GM19468 (cell line): ENCODE measurements around the gene NCOA6.

Experiments
- ATAC-seq: cut with Tn5 transposase; IDR thresholded peaks from one replicate; pipeline ENCODE4 v1.9.1; 2021; ENCODE audit warnings: mild to moderate bottlenecking, moderate library complexity, moderate number of reproducible peaks; ENCODE audit not compliant: unreplicated experiment; ENCODE audit errors: extremely low read depth

NCOA6 gene

DNA sequence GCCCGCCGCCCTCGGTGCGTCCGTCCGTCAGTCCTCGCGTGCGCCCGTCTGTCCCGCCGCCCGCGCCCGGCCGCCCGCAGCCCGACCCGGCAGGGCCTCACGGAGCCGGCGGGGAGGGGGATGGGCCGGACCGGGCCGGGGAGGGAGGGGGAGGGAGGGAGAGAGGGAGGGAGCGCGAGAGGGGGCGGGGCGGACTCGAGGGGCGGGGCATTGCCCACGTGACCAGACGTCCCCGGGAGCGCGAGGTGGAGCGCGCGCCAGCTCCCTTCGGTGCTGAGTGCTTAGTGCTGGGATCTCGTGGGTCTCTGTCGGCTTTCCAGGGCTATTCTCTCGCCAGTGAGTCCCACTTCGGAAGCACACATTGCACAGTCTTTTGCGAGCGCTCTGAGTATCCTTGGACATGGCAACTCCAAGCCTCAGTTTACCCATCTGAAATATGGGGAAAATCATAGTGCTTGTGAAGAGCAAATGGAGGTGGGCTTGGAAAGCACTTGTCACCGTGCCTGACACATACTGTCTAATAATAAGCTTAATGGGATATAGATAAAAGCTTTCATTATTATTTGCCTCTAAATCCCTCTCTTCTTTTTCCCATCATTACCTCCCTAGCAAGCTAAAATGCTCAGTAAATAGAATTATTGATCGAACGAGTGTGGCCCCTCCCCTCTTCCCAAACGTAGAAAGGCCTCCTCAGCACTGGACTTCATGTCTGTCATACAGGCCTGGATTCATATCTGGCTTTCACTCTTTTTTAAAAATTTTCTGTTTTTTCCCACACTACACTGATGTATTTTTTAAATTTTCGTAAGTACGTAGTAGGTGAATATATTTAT, at the start of gene NCOA6:
Gene NCOA6 (minus strand): TSS at position 122 of the 833 bp plus-strand sequence. CDS start 43,296 bp downstream, outside the sequence.
- no peak for ATAC-seq

DNA sequence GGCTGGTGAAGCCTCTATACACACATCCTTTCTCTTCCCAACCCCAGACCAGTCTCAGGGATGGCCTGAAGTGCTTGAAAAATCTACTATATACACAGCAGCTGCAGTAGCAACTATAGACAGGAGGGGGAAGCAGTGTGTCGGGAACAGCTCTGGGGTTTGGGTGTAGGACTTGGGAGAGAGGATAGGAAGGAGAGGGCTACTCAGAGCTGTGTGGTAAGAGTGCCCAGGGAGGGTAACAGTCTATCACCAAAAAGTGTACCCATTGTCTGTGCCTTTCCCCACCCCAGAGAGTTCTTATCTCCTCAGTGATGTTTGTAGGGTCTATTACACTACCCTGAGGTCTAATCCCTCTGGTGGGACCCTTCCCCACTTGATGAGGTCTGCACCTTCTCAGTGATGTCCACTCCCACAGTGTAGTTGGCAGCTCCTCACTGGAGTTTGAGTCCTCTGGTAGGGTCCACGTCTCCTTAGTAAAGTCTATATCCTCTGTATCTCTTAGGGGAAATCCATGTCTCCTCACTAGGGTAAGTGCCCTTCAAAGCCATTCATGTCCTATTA, 48.7 kb upstream of the NCOA6 start:
- no peak for ATAC-seq

DNA sequence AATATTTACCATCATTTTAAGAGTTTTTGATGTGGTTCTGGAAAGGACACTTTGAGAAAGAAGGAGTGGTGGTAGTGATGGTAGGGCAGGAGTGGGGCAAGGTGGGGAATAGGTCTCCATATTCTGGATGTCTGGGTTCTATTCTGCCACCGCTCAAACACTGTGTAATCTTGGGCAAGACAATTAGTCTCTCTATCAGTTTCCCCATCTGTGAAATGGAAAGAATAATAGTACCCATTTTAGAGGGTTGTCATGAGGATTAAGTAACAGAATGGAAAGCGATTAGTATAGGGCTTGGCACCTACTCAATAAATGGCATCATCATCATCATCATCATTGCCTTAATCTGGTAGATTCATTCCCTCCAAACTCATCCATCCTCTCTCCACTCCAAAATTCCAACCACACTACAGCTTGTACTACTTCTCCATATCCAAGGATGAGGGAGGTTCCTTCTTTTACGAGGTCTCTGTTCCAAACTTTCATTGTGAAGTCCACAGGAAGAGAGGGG, 48.2 kb upstream of the NCOA6 start:
- ATAC-seq: no peak

DNA sequence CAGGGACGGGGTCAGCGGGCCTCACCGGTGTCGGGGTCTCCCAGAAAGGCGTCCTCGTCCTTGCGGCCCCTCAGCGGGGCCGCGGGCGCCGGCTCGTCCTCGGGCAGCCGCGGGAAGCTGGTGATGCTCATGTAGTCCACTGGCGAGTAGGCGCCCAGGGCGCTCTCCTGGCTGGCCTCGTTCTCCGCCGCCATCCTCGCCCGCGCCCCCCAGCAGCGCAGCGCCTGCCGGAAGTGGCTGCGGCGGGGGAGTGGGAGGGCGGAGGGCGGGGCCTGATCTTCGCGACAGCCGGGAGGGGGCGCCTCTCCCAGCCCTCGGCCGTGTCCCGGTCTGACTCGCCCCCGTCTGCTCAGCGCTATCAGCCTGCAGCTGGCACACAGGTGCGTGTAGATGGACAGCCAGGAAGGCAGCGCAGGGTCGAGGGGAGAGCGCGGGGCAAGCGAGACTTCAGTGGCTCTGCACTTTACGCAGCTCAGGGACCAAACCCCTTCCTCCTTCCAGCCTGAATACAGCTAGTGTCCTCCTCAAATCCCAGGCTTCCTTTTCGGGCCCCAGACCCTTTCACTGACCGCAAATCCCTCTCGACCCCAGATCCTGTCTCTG, 47.3 kb upstream of the NCOA6 start, which contains the start of gene GGT7:
Gene GGT7 (minus strand): TSS at position 235 of the 603 bp plus-strand sequence. CDS start 41 bp downstream, at position 194.
- no peak for ATAC-seq

- no peak for ATAC-seq
Measured at GRCh38 chr20:34871966-34872621, 46.6 kb upstream of the NCOA6 start.

DNA sequence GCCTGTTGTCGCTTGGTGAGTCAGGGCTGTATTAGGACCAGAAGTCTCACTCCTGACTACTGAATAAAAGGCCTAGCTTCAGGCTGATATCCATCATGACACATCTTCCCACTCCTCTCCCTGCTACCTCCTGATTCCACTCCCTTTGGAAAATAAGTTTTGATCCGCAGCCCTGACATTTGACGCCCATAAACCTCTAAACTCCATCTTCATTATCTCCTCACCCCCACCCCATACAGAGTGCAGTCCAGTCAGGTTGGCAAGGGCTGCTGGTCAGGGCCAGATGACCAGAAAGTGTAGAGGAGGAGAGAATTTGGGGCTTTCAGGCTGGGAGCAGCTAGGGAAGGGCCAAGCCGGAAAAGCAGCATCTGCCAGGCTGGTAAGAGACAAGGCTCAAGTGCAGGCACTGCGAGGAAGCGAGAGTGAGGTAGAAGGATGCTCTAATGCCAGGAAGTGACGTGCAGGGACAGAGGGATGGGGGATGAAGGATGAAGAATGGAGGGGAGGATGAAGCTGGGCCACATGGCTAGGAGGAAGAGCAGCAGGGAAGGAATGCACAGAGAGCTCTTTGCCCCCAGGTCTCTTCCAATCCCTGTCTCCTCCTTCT, 46.0 kb upstream of the NCOA6 start:
- no peak for ATAC-seq

DNA sequence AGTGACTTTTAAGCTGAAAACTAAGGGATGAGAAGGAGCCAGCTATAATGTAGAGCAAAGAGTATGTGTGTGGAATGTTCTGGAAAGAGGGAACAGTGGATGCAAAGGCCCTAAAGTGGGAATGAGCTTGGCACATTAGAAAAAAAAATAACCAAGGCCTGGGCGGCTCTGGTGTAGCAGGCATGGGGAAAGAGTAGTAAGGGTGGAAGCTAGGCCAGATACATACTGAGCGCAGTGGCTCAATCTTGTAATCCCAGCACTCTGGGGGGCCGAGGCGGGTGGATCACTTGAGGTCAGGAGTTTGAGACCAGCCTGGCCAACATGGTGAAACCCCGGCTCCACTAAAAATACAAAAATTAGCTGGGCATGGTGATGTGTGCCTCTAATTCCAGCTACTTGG, 38.8 kb upstream of the NCOA6 start:
- no peak for ATAC-seq

- ATAC-seq: no peak
Measured at GRCh38 chr20:34863421-34863965, 38.0 kb upstream of the NCOA6 start.

GRCh38 chr20:34862724-34863123, 37.3 kb upstream of the NCOA6 start:
- ATAC-seq: no peak

GRCh38 chr20:34861386-34862084, 36.1 kb upstream of the NCOA6 start:
- ATAC-seq: no peak

DNA sequence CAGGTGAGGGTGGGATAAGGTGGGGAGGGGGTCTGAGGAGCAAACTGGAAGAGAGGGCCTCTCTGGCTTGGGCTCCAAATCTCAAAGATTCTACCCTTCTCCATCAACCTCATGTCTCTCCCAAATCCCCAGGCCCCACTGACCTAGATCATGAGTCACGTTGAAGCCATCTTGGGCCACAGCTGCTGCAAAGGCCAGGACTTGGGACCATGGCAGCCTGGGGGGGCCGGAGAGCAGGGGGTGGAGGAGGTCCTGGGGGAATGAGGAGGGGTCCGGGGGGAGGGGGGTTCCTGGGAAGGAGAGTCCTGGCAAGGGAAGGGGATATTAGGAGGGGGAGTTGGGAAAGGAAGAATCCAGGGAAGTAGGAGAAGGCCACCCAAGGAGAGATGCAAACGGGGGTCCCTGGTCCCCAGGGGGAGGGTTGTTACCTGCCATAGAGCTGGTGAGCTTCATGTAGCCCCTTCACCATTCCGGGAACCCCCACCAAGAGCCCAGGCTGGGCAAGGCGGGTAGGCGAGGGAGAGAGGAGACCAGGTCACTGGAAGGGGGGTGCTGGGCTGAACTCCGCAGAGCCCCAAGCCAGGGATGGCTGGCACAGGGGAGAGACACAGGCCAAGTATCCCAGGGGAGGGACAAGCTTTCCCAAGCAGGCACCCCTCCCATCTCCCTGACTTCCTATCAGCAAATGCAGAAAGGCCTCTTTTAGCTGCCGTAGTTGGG, 34.5 kb upstream of the NCOA6 start:
- ATAC-seq: no peak

GRCh38 chr20:34859367-34859766, 33.9 kb upstream of the NCOA6 start:
- no peak for ATAC-seq

- no peak for ATAC-seq
Measured at GRCh38 chr20:34852298-34852697, 26.8 kb upstream of the NCOA6 start.

DNA sequence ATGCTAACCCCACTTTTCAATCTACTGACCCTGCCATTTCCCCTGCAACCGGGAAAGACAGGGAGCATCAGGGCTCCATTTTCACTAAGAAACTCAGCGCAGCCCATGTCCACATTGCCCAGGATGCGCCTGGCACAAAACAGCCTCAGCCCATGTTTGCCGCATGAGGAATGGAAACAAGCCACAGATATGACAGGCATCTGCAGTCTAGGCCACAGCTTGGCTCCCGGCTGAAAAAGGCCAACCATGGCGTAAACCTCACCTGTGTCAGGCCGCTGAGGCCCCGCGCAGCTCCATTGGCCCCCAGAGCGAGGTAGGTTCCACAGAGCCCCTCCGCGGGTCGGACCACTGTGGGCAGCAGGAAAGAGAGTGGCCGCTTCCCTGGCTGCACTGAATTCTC, 25.5 kb upstream of the NCOA6 start:
- no peak for ATAC-seq

DNA sequence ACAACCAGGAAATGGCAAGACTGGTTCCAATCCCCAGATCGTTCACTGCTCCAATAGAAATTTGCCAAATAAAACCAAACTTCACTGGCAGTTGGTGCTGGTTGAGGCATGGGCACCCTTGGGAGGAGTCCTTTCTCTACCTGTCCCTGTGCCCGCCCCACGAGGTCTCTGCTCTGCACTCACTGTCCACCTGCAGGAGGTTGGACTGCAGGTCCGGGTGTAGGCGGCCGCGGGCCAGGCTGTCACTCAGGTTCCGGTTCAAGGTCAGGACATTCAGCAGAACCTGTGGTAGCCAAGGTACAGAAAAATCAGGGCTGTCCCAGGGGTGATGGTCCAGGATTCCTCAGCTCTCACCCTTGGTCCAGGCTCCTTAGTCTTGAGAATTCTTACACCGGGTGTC, 24.3 kb upstream of the NCOA6 start:
- ATAC-seq: no peak

GRCh38 chr20:34848597-34848996, 23.1 kb upstream of the NCOA6 start:
- no peak for ATAC-seq

- no peak for ATAC-seq
Measured at GRCh38 chr20:34843421-34843820, 18.0 kb upstream of the NCOA6 start.

GRCh38 chr20:34842143-34842542, 16.7 kb upstream of the NCOA6 start:
- no peak for ATAC-seq

GRCh38 chr20:34834459-34834893, 9.0 kb upstream of the NCOA6 start:
- ATAC-seq: no peak
